VCaP (cell line): ENCODE data around the gene NR5A1.

ENCODE experiments used
- H3K27ac ChIP-seq: fragments of 450-650 bp; 2 replicates; pipeline ENCODE4 v1.5.1; 2017
- CTCF ChIP-seq: fragments of 450-650 bp; conservative IDR thresholded peaks from 2 replicates; pipeline ENCODE4 v1.5.1; 2017; ENCODE audit warnings: mild to moderate bottlenecking, moderate library complexity

The NR5A1 gene

GRCh38 chr9:124514125-124514524, 6.9 kb upstream of the NR5A1 start:
- no peak overlapping the region for H3K27ac ChIP-seq
- TF ChIP-seq CTCF = no peak

DNA sequence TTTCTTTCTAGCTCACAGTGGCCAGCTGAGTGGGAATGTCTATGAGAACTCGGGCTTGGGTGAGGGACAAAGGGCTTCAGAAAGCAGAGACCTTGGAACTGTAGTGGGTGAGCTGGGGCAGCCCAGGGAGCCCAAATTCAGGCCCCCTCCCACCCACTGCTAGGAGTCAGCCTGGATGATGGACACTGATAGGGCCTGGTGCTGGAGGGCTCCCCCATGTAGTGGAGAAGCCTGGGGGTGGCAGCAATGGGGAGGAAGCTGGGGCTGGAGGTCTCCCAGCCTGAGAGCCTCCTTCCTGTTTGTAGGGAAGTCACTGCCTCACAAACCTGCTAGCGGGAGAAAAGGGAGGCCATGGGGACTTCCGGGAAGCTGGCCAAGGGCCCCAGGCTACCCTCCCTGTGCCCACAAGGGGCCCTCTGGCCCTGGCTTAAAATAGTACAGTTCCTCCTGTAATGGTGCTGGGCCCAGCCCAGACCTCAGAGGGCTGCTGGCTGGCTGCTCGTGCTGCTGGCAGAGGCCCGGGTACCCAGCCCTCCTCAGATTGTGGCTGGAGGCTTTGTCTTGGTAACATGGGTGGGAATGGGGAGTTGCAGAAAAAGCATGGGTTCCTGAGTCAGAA, 6.3 kb upstream of the NR5A1 start:
- no peak for TF ChIP-seq CTCF

DNA sequence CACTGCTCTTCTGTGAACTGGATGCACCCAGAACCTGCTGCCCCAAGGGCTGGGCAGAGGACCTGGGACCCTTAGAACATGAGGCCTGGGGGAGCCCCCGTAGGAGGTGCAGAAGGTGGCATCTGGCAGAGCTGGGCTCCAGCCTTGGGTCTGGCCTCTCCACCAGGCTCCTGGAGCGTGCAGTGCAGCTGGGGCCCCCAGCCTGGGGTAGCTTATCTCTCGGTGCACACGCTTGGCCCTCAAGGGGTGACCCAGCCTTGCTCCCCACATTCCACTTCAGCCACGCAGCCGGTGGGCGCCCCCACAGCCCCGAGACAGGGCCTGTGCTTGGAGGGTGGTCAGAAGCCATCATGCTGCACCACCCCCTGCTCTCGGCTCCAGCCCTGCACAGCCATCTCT, 5.6 kb upstream of the NR5A1 start:
- H3K27ac ChIP-seq = no peak overlapping the region
- no peak for TF ChIP-seq CTCF

More for the DNA sequence above, 6.3 kb upstream of the NR5A1 start:
- no peak overlapping the region for H3K27ac ChIP-seq

GRCh38 chr9:124511891-124512805, 4.9 kb upstream of the NR5A1 start:
- H3K27ac ChIP-seq = no peak overlapping the region
- TF ChIP-seq CTCF = no peak

DNA sequence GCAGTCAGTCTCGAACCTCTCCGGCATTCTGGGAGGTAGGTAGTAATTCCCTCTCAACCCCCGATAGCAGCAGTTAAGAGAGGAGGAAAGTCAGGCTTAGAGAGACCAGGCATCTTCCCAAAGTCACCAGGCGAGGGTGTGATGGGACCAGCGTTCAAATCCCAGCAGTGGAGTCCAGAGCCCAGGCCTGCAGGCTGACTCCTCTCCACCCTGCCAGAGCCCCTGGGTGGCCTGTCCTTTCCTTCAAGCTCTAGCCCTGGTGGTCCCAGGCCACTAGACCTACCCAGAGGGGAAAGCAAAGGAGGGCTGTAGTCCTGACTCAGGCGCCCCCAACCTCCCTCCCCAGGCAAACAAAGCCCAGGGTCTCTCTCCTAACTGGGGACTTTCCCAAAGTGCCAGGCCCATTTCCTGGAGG, 4.2 kb upstream of the NR5A1 start:
- TF ChIP-seq CTCF = no peak
- H3K27ac ChIP-seq = no peak overlapping the region

GRCh38 chr9:124510650-124511425, 3.6 kb upstream of the NR5A1 start:
- TF ChIP-seq CTCF = no peak
- H3K27ac ChIP-seq = no peak overlapping the region

DNA sequence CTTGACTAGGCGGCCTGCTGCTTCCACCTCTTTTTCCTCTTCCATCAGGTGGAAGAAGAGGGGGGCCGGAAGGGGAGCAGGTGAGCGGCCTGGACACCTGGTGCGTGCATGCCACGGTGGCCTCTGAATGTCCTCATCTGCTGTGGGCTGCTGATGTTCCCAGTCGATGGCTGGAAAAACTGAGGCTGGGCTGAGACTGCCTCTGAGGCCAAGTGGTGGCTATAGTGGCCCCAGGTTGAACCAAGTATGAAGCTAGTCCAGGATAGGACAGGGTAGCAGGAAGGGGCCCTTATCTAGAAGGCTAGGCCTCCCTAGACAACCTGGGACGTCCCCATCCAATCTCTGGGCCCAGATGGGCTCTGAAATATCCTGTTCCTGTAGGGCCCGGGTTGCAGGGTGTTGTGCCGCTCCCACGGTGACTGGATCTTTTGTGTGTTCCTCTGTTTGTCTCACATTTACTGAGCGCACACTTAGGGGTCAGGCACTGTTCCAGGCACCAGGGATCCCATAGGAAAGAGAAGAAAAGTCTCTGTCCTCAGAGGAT, 753 bp upstream of the NR5A1 start:
- no peak overlapping the region for H3K27ac ChIP-seq
- no peak for TF ChIP-seq CTCF
